ENCODE results near the gene DDA1.

- no peak for TF ChIP-seq EZH2 (IDR thresholded peaks at IDR 0.05; ENCODE audit: low read length, unreplicated experiment)
- TF ChIP-seq, protein P1, sequence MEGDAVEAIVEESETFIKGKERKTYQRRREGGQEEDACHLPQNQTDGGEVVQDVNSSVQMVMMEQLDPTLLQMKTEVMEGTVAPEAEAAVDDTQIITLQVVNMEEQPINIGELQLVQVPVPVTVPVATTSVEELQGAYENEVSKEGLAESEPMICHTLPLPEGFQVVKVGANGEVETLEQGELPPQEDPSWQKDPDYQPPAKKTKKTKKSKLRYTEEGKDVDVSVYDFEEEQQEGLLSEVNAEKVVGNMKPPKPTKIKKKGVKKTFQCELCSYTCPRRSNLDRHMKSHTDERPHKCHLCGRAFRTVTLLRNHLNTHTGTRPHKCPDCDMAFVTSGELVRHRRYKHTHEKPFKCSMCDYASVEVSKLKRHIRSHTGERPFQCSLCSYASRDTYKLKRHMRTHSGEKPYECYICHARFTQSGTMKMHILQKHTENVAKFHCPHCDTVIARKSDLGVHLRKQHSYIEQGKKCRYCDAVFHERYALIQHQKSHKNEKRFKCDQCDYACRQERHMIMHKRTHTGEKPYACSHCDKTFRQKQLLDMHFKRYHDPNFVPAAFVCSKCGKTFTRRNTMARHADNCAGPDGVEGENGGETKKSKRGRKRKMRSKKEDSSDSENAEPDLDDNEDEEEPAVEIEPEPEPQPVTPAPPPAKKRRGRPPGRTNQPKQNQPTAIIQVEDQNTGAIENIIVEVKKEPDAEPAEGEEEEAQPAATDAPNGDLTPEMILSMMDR (conservative IDR thresholded peaks at IDR 0.05; ENCODE audit: low read depth, low read length) = no peak
- TF ChIP-seq EZH2phosphoT487 (IDR thresholded peaks at IDR 0.05; ENCODE audit: borderline replicate concordance, low read length) = no peak
Measured at GRCh38 chr19:17309198-17309964, at the start of gene DDA1.
